ENCODE measurements around the gene SUPT20HL1.

The SUPT20HL1 gene

GRCh38 chrX:24387724-24388123 is 27.3 kb downstream of the SUPT20HL1 start:
- POLR2A ChIA-PET (ENCODE audit: low non-redundant PET): no interaction called here
- CTCF ChIA-PET: interaction anchor here (0.6 to 1.2 kb wide), 2 partner anchors 1948 to 1967 kb away, joined by 3 read pairs; no protein-coding TSS in a partner anchor
- TF ChIP-seq CTCF (conservative IDR thresholded peaks at IDR 0.05; ENCODE audit: low read depth): no peak
- no peak for DNase-seq (ENCODE audit: low spot score)
- no peak overlapping the region for H3K27ac ChIP-seq

GRCh38 chrX:24391389-24391788 is 30.9 kb downstream of the SUPT20HL1 start:
- CTCF ChIA-PET: interaction anchor here (0.5 kb wide), 1 partner anchor 757 kb away, joined by 4 read pairs; no protein-coding TSS in a partner anchor

GRCh38 chrX:24391843-24392242 is 31.4 kb downstream of the SUPT20HL1 start:
- DNase-seq (ENCODE audit: low spot score): no peak
- POLR2A ChIA-PET (ENCODE audit: low non-redundant PET): no interaction called here
- CTCF ChIA-PET: no interaction called here
- no peak overlapping the region for H3K27ac ChIP-seq
- TF ChIP-seq CTCF (conservative IDR thresholded peaks at IDR 0.05; ENCODE audit: low read depth): no peak

More at GRCh38 chrX:24391389-24391788, 30.9 kb downstream of the SUPT20HL1 start:
- TF ChIP-seq CTCF (conservative IDR thresholded peaks at IDR 0.05; ENCODE audit: low read depth): no peak
- DNase-seq (ENCODE audit: low spot score): no peak
- no peak overlapping the region for H3K27ac ChIP-seq
- POLR2A ChIA-PET (ENCODE audit: low non-redundant PET): no interaction called here

GRCh38 chrX:24392709-24393108 is 32.3 kb downstream of the SUPT20HL1 start:
- POLR2A ChIA-PET (ENCODE audit: low non-redundant PET): no interaction called here
- DNase-seq (ENCODE audit: low spot score): no peak
- TF ChIP-seq CTCF (conservative IDR thresholded peaks at IDR 0.05; ENCODE audit: low read depth): no peak
- CTCF ChIA-PET: interaction anchor here (0.6 kb wide), 1 partner anchor 20 kb away, joined by 3 read pairs; no protein-coding TSS in a partner anchor
- no peak overlapping the region for H3K27ac ChIP-seq

- peak; percentile 73 for TF ChIP-seq CTCF (conservative IDR thresholded peaks at IDR 0.05; ENCODE audit: low read depth)
- POLR2A ChIA-PET (ENCODE audit: low non-redundant PET): no interaction called here
- CTCF ChIA-PET: interaction anchor here (0.5 to 2.9 kb wide), 7 partner anchors 10 to 348 kb away, joined by 3 to 19 read pairs (median 3); no protein-coding TSS in a partner anchor
Observed at GRCh38 chrX:24395775-24396174, 35.3 kb downstream of the SUPT20HL1 start.

GRCh38 chrX:24396236-24396930 is 35.9 kb downstream of the SUPT20HL1 start:
- ChIA-PET CTCF (interaction anchor here (0.5 to 2.9 kb wide), 9 partner anchors 10 to 348 kb away, joined by 3 to 19 read pairs (median 3); no protein-coding TSS in a partner anchor), POLR2A (ENCODE audit: low non-redundant PET) (no interaction called here)
- no peak for DNase-seq (ENCODE audit: low spot score)

More at GRCh38 chrX:24395775-24396174, 35.3 kb downstream of the SUPT20HL1 start:
- H3K27ac ChIP-seq: no peak overlapping the region
- peak; percentile 40 for DNase-seq (ENCODE audit: low spot score)

More at GRCh38 chrX:24396236-24396930, 35.9 kb downstream of the SUPT20HL1 start:
- no peak overlapping the region for H3K27ac ChIP-seq
- TF ChIP-seq CTCF (conservative IDR thresholded peaks at IDR 0.05; ENCODE audit: low read depth): no peak
